Breast epithelium (tissue), 3 donors: Measurements from ENCODE around the gene COL28A1.

Experiments used
- CTCF ChIP-seq, 3 donors: fragments of 450-650 bp; IDR thresholded peaks; one replicate each; pipeline ENCODE4 v1.5.1; 2016 to 2017; ENCODE audit warnings: antibody characterized with exemption in 3 of 3, mild to moderate bottlenecking in 3 of 3, moderate library complexity in 3 of 3
- POLR2A ChIP-seq: fragments of 450-650 bp; IDR thresholded peaks from one replicate; pipeline ENCODE4 v1.6.1; 2016; ENCODE audit warnings: antibody characterized with exemption, mild to moderate bottlenecking, moderate library complexity

GRCh38 chr7:7323921-7324320 is 211.8 kb downstream of the COL28A1 start:
- no peak for TF ChIP-seq POLR2A
- no peak for TF ChIP-seq CTCF (IDR thresholded peaks at IDR 0.05)
